B cell (primary cell): ENCODE data around the gene ELMO1.

Experiments used
- CTCF ChIP-seq: fragments of 200-600 bp; IDR thresholded peaks from one replicate; pipeline ENCODE4 v1.8.0; 2022; ENCODE audit warnings: antibody characterized with exemption, mild to moderate bottlenecking
- EZH2 ChIP-seq: IDR thresholded peaks from 2 replicates; pipeline ENCODE4 v1.6.1; 2012; ENCODE audit warnings: borderline replicate concordance, low read depth, mild to moderate bottlenecking, moderate library complexity, low read length; ENCODE audit not compliant: insufficient read depth, poor library complexity, severe bottlenecking

GRCh38 chr7:36825501-36825900 is 623.2 kb downstream of the ELMO1 start:
- TF ChIP-seq CTCF (no peak), EZH2 (no peak)
